HepG2 (cell line): Measurements from ENCODE around the gene TUBB3. TPM values are rescaled to one million over a fixed set of nuclear protein-coding genes. Genes with fewer than 3 reads are reported as not detected.

ENCODE experiments used
- FOSL2 ChIP-seq: sonication (generic); formaldehyde crosslinking; IDR thresholded peaks from 2 replicates; pipeline ENCODE4 v1.4.0; 2020; ENCODE audit warnings: missing genetic modification reagents
- FOXP1 ChIP-seq, 2 experiments: fragments of 450-650 bp in 1 of 2; IDR thresholded peaks; 2 replicates each; pipeline ENCODE4 v1.6.1; 2017 to 2018; ENCODE audit warnings: antibody characterized with exemption in 1 of 2
- FUBP1 ChIP-seq: sonication (generic); formaldehyde crosslinking; IDR thresholded peaks from 2 replicates; pipeline ENCODE4 v1.5.1; 2020; ENCODE audit warnings: missing genetic modification reagents, mild to moderate bottlenecking, borderline replicate concordance
- GATAD2A ChIP-seq: IDR thresholded peaks from 2 replicates; pipeline ENCODE4 v1.6.1; 2016
- GFI1 ChIP-seq: sonication (generic); formaldehyde crosslinking; IDR thresholded peaks from 2 replicates; pipeline ENCODE4 v1.5.0; 2020; ENCODE audit warnings: missing genetic modification reagents, mild to moderate bottlenecking, borderline replicate concordance
- NCOA1 ChIP-seq: sonication (generic); formaldehyde crosslinking; IDR thresholded peaks from 2 replicates; pipeline ENCODE4 v1.9.0; 2021; ENCODE audit warnings: missing genetic modification reagents
- PRDM4 ChIP-seq: sonication (generic); formaldehyde crosslinking; IDR thresholded peaks from 2 replicates; pipeline ENCODE4 v1.9.0; 2021; ENCODE audit warnings: missing genetic modification reagents, borderline replicate concordance
- RBAK ChIP-seq: sonication (generic); formaldehyde crosslinking; IDR thresholded peaks from 2 replicates; pipeline ENCODE4 v1.5.1; 2020; ENCODE audit warnings: mild to moderate bottlenecking, missing genetic modification reagents
- SKIL ChIP-seq: sonication (generic); formaldehyde crosslinking; IDR thresholded peaks from 2 replicates; pipeline ENCODE4 v1.8.0; 2022; ENCODE audit warnings: missing genetic modification reagents, mild to moderate bottlenecking, moderate library complexity, borderline replicate concordance
- SP1 ChIP-seq, 2 experiments: fragments of 450-650 bp in 1 of 2; sonication (generic) in 1 of 2; formaldehyde crosslinking in 1 of 2; IDR thresholded peaks; 2 replicates each; pipeline versions ENCODE4 v1.4.0 to v1.6.1; 2016 to 2020; ENCODE audit warnings: missing genetic modification reagents in 1 of 2
- TRIM24 ChIP-seq: sonication (generic); formaldehyde crosslinking; IDR thresholded peaks from 2 replicates; pipeline ENCODE4 v1.8.0; 2022; ENCODE audit warnings: mild to moderate bottlenecking, missing genetic modification reagents
- ZNF251 ChIP-seq: sonication (generic); formaldehyde crosslinking; IDR thresholded peaks from 2 replicates; pipeline ENCODE4 v1.9.0; 2021; ENCODE audit warnings: mild to moderate bottlenecking, missing genetic modification reagents
- ZNF496 ChIP-seq: sonication (generic); formaldehyde crosslinking; IDR thresholded peaks from 2 replicates; pipeline ENCODE4 v1.8.1; 2023; ENCODE audit warnings: mild to moderate bottlenecking, moderate library complexity, missing genetic modification reagents; ENCODE audit not compliant: insufficient replicate concordance
- ZNF574 ChIP-seq: sonication (generic); formaldehyde crosslinking; IDR thresholded peaks from 2 replicates; pipeline ENCODE4 v1.4.0; 2020; ENCODE audit warnings: missing genetic modification reagents
- ZNF597 ChIP-seq: sonication (generic); formaldehyde crosslinking; IDR thresholded peaks from 2 replicates; pipeline ENCODE4 v1.5.0; 2020; ENCODE audit warnings: missing genetic modification reagents
- ZNF75D ChIP-seq: sonication (generic); formaldehyde crosslinking; IDR thresholded peaks from 2 replicates; pipeline ENCODE4 v1.8.1; 2023; ENCODE audit warnings: missing genetic modification reagents, mild to moderate bottlenecking, borderline replicate concordance
- polyA plus RNA-seq, 8 experiments: library from polyadenylated mRNA; depleted of rRNA in 3 of 8; stranded (reverse) in 7 of 8; unstranded in 1 of 8; fragments of >200 nt; fragmentation: Illumina TruSeq in 4 of 8; extraction: Trizol in 4 of 8; gene quantifications; 2 replicates each; pipeline versions ENCODE4 v1.2.1 to v1.2.3, GENCODE V29; 2011 to 2016; ENCODE audit warnings: low read depth in 4 of 8, missing spikeins in 1 of 8, mixed read lengths in 1 of 8; ENCODE audit not compliant: insufficient read depth in 1 of 8
- total RNA-seq, 5 experiments: library from RNA; depleted of rRNA; stranded (reverse); fragments of >200 nt; fragmentation: Illumina TruSeq; extraction: Trizol; gene quantifications; 2 replicates each; pipeline ENCODE4 v1.2.3, GENCODE V29; 2016; ENCODE audit warnings: low read depth in 1 of 5

Gene TUBB3
- total and polyA plus RNA-seq, 2 of the 13 experiments (the other 11 are each of a cell fraction or from before 2014, with no cell fraction given): 110 to 185 TPM

GRCh38 chr16:89922884-89923639 is at the start of gene TUBB3 (continued):
- TF ChIP-seq TRIM24 (CRISPR knock-in tag) (no peak), ZNF597 (CRISPR knock-in tag) (0 out of 2 replicates have a peak, but pooled peaks have one; percentile 34), NCOA1 (no peak), ZNF574 (CRISPR knock-in tag) (no peak), GFI1 (CRISPR knock-in tag) (no peak; the same call in 1 of the 2 replicates), RBAK (no peak), FOSL2 (CRISPR knock-in tag) (no peak), GATAD2A (CRISPR knock-in tag) (peak; percentile 42), SKIL (CRISPR knock-in tag) (no peak), PRDM4 (CRISPR knock-in tag) (no peak), ZNF251 (CRISPR knock-in tag) (no peak), FUBP1 (no peak), ZNF75D (no peak), SP1 (IDR thresholded peaks at IDR 0.05) (no peak), SP1 (CRISPR knock-in tag; IDR thresholded peaks at IDR 0.05) (no peak; the same call in none of the 2 replicates), FOXP1 (IDR thresholded peaks at IDR 0.05) (no peak), FOXP1 (CRISPR knock-in tag; IDR thresholded peaks at IDR 0.05) (no peak), ZNF496 (no peak)
